ENCODE results near the gene IL17F.

Gene IL17F

GRCh38 chr6:52187098-52187497 is 57.2 kb downstream of the IL17F start:
- no peak overlapping the region for H3K4me3 ChIP-seq (ENCODE audit: low read depth, low read length)
- no peak for TF ChIP-seq CTCF (IDR thresholded peaks at IDR 0.05; ENCODE audit: insufficient read depth, low read depth, low read length, missing control alignments)
- DNase-seq (ENCODE audit: low read depth), result no peak
